ENCODE data around the gene PDXP. TPM values are rescaled to one million over a fixed set of nuclear protein-coding genes. Genes with fewer than 3 reads are reported as not detected.

PDXP gene
- total and polyA plus RNA-seq, 2 of the 13 experiments (the other 11 are each of a cell fraction or from before 2014, with no cell fraction given), result 58.2 to 70.6 TPM

DNA sequence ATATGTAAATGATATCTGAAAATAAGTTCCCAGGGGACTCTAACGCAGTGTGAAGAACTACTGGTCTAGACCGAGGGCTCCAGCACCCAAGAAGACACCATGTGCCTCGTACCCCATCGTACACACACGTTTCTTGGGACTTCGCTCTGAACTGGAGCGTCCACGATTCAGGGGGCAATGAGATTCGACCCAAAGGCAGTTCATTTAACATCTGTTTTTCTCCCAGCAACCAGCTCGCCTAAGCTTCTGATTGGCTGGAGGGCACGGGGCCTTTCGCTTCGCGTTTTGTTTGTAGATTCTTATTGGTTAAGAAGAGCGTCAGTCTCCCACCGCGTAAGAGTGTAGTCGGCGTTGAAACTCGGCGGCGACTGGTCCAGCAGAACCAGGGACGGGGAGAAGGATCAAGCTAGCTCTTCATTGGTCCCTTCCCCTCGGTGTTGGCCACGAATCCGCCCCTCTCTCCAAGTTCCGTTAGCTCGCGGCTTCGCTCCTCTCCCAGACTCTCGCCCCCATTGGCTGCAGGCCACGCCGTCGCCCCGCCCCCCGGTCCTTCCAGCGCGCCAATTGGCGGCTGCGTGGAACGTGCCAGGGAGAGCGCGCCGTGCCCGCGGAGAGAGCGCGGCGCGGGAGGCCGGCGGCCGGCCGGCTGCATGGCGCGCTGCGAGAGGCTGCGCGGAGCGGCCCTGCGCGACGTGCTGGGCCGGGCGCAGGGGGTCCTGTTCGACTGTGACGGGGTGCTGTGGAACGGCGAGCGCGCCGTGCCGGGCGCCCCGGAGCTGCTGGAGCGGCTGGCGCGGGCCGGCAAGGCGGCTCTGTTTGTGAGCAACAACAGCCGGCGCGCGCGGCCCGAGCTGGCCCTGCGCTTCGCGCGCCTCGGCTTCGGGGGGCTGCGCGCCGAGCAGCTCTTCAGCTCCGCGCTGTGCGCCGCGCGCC lies at the start of gene PDXP (continued):
- TF ChIP-seq, protein P1, sequence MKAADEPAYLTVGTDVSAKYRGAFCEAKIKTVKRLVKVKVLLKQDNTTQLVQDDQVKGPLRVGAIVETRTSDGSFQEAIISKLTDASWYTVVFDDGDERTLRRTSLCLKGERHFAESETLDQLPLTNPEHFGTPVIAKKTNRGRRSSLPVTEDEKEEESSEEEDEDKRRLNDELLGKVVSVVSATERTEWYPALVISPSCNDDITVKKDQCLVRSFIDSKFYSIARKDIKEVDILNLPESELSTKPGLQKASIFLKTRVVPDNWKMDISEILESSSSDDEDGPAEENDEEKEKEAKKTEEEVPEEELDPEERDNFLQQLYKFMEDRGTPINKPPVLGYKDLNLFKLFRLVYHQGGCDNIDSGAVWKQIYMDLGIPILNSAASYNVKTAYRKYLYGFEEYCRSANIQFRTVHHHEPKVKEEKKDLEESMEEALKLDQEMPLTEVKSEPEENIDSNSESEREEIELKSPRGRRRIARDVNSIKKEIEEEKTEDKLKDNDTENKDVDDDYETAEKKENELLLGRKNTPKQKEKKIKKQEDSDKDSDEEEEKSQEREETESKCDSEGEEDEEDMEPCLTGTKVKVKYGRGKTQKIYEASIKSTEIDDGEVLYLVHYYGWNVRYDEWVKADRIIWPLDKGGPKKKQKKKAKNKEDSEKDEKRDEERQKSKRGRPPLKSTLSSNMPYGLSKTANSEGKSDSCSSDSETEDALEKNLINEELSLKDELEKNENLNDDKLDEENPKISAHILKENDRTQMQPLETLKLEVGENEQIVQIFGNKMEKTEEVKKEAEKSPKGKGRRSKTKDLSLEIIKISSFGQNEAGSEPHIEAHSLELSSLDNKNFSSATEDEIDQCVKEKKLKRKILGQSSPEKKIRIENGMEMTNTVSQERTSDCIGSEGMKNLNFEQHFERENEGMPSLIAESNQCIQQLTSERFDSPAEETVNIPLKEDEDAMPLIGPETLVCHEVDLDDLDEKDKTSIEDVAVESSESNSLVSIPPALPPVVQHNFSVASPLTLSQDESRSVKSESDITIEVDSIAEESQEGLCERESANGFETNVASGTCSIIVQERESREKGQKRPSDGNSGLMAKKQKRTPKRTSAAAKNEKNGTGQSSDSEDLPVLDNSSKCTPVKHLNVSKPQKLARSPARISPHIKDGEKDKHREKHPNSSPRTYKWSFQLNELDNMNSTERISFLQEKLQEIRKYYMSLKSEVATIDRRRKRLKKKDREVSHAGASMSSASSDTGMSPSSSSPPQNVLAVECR (CRISPR knock-in tag; IDR thresholded peaks at IDR 0.05; ENCODE audit: borderline replicate concordance), result peak; percentile 67; the same call in 1 of the 2 replicates
- TF ChIP-seq, protein P2, sequence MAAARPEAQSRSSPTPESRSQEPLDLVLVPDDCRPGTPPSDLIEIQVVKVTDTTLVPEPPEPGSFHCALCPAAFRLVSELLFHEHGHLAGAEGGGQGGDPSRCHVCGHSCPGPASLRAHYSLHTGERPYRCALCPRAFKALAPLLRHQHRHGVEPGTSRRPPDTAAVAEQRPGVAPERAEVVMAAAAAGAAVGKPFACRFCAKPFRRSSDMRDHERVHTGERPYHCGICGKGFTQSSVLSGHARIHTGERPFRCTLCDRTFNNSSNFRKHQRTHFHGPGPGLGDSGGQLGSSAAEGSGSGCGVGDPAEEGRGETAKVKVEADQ (CRISPR knock-in tag; IDR thresholded peaks at IDR 0.05; ENCODE audit: borderline replicate concordance), result no peak
- TF ChIP-seq, protein P3, sequence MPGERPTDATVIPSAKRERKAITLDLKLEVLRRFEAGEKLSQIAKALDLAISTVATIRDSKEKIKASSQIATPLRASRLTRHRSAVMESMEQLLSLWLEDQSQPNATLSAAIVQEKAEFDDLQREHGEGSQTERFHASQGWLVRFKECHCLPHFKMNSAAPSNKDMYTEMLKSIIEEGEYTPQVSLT (CRISPR knock-in tag; IDR thresholded peaks at IDR 0.05; ENCODE audit: borderline replicate concordance, low read depth), result no peak; the same call in 1 of the 2 replicates
- TF ChIP-seq BHLHE40 (IDR thresholded peaks at IDR 0.05; ENCODE audit: low read length) (peak; percentile 90), KDM5B (CRISPR knock-in tag; IDR thresholded peaks at IDR 0.05; ENCODE audit: borderline replicate concordance) (peak; percentile 61; the same call in 1 of the 2 replicates), ZNF451 (CRISPR knock-in tag; IDR thresholded peaks at IDR 0.05) (no peak), JUN (CRISPR knock-in tag; IDR thresholded peaks at IDR 0.05) (no peak), ZFP62 (CRISPR knock-in tag; IDR thresholded peaks at IDR 0.05) (no peak), GFI1 (CRISPR knock-in tag; IDR thresholded peaks at IDR 0.05; ENCODE audit: borderline replicate concordance) (no peak)
- TF ChIP-seq, protein P4, sequence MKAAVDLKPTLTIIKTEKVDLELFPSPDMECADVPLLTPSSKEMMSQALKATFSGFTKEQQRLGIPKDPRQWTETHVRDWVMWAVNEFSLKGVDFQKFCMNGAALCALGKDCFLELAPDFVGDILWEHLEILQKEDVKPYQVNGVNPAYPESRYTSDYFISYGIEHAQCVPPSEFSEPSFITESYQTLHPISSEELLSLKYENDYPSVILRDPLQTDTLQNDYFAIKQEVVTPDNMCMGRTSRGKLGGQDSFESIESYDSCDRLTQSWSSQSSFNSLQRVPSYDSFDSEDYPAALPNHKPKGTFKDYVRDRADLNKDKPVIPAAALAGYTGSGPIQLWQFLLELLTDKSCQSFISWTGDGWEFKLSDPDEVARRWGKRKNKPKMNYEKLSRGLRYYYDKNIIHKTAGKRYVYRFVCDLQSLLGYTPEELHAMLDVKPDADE (CRISPR knock-in tag; IDR thresholded peaks at IDR 0.05), result no peak
- TF ChIP-seq, protein P5, sequence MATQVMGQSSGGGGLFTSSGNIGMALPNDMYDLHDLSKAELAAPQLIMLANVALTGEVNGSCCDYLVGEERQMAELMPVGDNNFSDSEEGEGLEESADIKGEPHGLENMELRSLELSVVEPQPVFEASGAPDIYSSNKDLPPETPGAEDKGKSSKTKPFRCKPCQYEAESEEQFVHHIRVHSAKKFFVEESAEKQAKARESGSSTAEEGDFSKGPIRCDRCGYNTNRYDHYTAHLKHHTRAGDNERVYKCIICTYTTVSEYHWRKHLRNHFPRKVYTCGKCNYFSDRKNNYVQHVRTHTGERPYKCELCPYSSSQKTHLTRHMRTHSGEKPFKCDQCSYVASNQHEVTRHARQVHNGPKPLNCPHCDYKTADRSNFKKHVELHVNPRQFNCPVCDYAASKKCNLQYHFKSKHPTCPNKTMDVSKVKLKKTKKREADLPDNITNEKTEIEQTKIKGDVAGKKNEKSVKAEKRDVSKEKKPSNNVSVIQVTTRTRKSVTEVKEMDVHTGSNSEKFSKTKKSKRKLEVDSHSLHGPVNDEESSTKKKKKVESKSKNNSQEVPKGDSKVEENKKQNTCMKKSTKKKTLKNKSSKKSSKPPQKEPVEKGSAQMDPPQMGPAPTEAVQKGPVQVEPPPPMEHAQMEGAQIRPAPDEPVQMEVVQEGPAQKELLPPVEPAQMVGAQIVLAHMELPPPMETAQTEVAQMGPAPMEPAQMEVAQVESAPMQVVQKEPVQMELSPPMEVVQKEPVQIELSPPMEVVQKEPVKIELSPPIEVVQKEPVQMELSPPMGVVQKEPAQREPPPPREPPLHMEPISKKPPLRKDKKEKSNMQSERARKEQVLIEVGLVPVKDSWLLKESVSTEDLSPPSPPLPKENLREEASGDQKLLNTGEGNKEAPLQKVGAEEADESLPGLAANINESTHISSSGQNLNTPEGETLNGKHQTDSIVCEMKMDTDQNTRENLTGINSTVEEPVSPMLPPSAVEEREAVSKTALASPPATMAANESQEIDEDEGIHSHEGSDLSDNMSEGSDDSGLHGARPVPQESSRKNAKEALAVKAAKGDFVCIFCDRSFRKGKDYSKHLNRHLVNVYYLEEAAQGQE (IDR thresholded peaks at IDR 0.05; ENCODE audit: borderline replicate concordance in 1 of 2, low read depth in 1 of 2, low read length in 2 of 2), result no peak
- TF ChIP-seq, protein P6, sequence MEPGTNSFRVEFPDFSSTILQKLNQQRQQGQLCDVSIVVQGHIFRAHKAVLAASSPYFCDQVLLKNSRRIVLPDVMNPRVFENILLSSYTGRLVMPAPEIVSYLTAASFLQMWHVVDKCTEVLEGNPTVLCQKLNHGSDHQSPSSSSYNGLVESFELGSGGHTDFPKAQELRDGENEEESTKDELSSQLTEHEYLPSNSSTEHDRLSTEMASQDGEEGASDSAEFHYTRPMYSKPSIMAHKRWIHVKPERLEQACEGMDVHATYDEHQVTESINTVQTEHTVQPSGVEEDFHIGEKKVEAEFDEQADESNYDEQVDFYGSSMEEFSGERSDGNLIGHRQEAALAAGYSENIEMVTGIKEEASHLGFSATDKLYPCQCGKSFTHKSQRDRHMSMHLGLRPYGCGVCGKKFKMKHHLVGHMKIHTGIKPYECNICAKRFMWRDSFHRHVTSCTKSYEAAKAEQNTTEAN (CRISPR knock-in tag; conservative IDR thresholded peaks at IDR 0.05), result 0 out of 2 replicates have a peak, but pooled peaks have one; percentile 13
- TF ChIP-seq, protein P7, sequence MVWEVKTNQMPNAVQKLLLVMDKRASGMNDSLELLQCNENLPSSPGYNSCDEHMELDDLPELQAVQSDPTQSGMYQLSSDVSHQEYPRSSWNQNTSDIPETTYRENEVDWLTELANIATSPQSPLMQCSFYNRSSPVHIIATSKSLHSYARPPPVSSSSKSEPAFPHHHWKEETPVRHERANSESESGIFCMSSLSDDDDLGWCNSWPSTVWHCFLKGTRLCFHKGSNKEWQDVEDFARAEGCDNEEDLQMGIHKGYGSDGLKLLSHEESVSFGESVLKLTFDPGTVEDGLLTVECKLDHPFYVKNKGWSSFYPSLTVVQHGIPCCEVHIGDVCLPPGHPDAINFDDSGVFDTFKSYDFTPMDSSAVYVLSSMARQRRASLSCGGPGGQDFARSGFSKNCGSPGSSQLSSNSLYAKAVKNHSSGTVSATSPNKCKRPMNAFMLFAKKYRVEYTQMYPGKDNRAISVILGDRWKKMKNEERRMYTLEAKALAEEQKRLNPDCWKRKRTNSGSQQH (CRISPR knock-in tag; IDR thresholded peaks at IDR 0.05; ENCODE audit: low read depth), result no peak

Data from HepG2 (cell line).